AG04449 (cell line): Measurements from ENCODE around the gene OR2H2.

Experiments
- CTCF ChIA-PET: fragments of 350-600 bp; formaldehyde crosslinking; extraction: SDS; loops from one replicate; lab custom pipeline; 2021; ENCODE audit warnings: antibody characterized with exemption; lab: Yijun Ruan, JAX
- POLR2A ChIA-PET: fragments of 400-600, 350-600 bp; formaldehyde crosslinking; extraction: SDS; loops from one replicate; lab custom pipeline; 2020; ENCODE audit warnings: antibody characterized with exemption, inconsistent platforms; lab: Yijun Ruan, JAX
- DNase-seq: peaks from one replicate; pipeline ENCODE4 v3.0.0-alpha.2; 2010; ENCODE audit warnings: low read depth, low spot score
- H3K4me3 ChIP-seq: 2 replicates; pipeline ENCODE4 v1.5.1; 2011; ENCODE audit warnings: low read depth, mild to moderate bottlenecking, control low read depth, low read length
- TF ChIP-seq, protein P1 (sequence below): IDR thresholded peaks from one replicate; pipeline ENCODE4 v1.5.1; 2011; ENCODE audit warnings: mild to moderate bottlenecking, moderate library complexity, low read length, control low read depth, inconsistent platforms; ENCODE audit not compliant: insufficient read depth; ENCODE audit errors: missing control alignments

Gene OR2H2

DNA sequence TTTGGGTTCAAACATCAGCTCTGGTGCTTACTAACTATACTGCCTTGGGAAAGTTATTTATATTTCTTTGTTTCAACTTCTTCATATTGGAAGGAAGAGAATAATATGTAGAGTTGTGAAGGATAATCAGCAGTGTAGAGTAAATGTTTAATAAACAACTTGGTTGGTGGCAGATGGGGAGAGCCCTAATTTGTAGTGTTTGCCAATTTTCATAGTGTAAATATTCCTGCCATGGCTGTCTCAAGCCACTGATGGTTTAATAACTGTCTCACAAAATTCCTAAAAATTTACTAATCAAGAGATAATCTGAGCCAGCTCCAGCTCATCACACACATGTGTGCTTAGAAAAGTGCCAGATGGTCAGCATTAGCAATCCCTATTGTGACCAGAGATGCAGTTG lies at the start of gene OR2H2:
TSS of gene OR2H2 (plus strand) at position 301 of the 400 bp plus-strand sequence. CDS start 2,824 bp downstream, outside the sequence.
- ChIA-PET CTCF (no interaction called here), POLR2A (no interaction called here)
- H3K4me3 ChIP-seq, result no peak within 1 kb of the TSS
- DNase-seq, result no peak
- TF ChIP-seq, protein P1, sequence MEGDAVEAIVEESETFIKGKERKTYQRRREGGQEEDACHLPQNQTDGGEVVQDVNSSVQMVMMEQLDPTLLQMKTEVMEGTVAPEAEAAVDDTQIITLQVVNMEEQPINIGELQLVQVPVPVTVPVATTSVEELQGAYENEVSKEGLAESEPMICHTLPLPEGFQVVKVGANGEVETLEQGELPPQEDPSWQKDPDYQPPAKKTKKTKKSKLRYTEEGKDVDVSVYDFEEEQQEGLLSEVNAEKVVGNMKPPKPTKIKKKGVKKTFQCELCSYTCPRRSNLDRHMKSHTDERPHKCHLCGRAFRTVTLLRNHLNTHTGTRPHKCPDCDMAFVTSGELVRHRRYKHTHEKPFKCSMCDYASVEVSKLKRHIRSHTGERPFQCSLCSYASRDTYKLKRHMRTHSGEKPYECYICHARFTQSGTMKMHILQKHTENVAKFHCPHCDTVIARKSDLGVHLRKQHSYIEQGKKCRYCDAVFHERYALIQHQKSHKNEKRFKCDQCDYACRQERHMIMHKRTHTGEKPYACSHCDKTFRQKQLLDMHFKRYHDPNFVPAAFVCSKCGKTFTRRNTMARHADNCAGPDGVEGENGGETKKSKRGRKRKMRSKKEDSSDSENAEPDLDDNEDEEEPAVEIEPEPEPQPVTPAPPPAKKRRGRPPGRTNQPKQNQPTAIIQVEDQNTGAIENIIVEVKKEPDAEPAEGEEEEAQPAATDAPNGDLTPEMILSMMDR, result no peak

DNA sequence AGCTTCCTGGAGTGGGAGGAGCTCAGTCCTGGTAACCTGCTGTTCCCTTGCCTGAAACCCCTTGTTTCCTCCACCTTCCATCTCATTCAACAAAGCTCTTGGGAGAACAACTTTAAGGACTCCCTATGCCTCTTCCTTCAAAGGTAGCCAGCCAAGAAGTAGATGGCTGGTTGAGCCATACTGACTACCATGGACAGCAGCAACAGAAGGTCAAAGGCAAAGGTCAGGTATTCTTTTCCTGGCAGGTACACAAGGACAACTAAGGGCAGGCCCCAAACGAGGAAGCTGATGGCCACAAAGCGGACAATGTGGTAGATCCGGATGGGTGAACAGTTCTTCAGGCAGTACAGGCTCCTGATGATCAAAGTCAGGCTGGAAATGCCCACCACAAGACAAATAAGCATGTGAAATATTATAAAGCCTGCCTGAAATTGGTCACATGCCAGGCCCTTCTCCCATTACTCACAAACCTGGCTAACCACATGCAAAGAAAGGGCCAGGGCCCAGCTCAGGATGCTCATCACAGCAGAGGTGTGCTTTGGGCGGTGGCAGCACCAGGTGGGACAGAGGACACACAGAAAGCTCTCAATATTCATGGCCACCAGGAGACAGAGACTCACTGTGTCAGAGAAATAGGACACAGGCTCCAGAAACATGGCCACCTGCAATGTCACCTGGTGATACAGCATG lies 47.1 kb upstream of the OR2H2 start:
- ChIA-PET CTCF (no interaction called here), POLR2A (no interaction called here)
- TF ChIP-seq, protein P1, result no peak
- no peak overlapping the region for H3K4me3 ChIP-seq
- DNase-seq, result no peak

DNA sequence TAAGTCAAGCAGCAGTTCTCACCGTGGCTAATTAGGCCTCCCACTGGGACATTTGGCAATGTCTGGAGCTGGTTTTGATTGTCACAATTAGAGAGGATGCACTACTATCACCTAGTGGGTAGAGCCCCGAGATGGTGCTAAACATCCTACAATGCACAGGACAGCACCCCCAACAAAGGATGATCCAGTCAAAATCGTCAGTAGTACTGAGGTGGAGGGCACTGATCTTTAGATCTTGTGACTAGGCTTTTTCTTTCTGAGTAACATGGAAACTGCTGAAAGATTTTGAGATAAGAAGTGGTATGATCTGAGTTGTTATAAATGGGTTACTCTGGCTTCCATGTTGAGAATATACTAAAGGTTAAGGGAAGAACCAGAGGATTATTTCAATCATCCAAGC lies 37.3 kb upstream of the OR2H2 start:
- TF ChIP-seq, protein P1, result no peak
- ChIA-PET POLR2A (no interaction called here), CTCF (no interaction called here)
- DNase-seq, result no peak
- H3K4me3 ChIP-seq, result no peak overlapping the region

DNA sequence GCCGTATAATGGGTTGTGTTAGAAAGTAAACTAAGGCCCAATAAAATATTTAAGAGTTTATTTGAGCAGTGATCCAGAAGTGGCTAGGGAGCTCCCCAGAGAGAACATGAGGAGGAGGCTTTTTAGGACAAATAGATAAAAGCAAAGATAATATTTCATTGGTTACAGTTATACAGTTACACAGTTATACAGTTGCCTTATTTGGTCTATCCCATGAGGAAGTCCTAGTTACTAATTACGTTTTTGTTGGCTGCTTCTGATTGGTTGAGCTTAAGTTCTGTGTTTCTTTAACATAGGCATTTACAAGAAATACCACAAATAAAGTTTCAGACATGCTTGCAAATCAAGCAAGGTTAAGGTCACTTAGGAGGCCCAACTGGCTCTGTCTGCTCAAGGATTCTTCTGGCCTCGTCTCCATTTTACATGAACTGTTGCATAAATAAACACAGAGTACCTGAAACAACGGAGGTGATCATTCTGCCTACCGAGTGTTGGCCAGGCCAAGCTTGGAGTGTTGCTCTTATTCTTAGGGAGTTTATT lies 32.3 kb upstream of the OR2H2 start:
- H3K4me3 ChIP-seq, result no peak overlapping the region
- TF ChIP-seq, protein P1, result no peak
- DNase-seq, result peak; percentile 49
- ChIA-PET POLR2A (no interaction called here), CTCF (no interaction called here)

DNA sequence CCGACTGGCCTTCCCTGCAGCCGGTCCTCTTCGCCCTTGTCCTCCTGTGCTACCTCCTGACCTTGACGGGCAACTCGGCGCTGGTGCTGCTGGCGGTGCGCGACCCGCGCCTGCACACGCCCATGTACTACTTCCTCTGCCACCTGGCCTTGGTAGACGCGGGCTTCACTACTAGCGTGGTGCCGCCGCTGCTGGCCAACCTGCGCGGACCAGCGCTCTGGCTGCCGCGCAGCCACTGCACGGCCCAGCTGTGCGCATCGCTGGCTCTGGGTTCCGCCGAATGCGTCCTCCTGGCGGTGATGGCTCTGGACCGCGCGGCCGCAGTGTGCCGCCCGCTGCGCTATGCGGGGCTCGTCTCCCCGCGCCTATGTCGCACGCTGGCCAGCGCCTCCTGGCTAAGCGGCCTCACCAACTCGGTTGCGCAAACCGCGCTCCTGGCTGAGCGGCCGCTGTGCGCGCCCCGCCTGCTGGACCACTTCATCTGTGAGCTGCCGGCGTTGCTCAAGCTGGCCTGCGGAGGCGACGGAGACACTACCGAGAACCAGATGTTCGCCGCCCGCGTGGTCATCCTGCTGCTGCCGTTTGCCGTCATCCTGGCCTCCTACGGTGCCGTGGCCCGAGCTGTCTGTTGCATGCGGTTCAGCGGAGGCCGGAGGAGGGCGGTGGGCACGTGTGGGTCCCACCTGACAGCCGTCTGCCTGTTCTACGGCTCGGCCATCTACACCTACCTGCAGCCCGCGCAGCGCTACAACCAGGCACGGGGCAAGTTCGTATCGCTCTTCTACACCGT lies 31.5 kb upstream of the OR2H2 start:
- ChIA-PET POLR2A (no interaction called here), CTCF (no interaction called here)
- no peak for DNase-seq
- TF ChIP-seq, protein P1, result peak; percentile 1
- H3K4me3 ChIP-seq, result peak overlapping the region; percentile 3; the same call in 1 of the 2 replicates

DNA sequence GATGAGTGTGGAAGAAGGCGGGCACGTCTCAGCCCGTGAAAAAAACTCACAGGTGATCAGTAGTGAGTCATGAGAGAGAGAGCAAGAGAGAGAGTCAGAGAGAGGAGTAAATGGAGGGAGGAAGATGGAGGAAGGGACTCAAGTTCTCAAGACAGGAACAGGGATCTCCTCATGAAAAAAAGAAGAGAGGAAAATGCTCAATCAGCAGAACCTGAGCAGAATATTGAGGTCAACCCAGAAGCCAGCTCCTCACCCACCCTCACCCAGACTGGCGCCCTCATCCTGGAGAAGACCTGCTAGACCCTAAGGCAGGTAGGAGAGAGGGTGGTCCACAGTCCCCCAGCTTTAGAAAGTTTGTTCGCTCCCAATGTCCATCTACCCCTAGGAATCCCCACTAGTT lies 30.2 kb upstream of the OR2H2 start:
- no peak overlapping the region for H3K4me3 ChIP-seq
- TF ChIP-seq, protein P1, result no peak
- DNase-seq, result no peak
- ChIA-PET POLR2A (no interaction called here), CTCF (no interaction called here)
